K562 (cell line): ENCODE results near the gene CACNA1C. TPM values are rescaled to one million over a fixed set of nuclear protein-coding genes. Genes with fewer than 3 reads are reported as not detected.

Experiments used
- ETV5 ChIP-seq: sonication (generic); formaldehyde crosslinking; IDR thresholded peaks from 2 replicates; pipeline ENCODE4 v1.4.0; 2020; ENCODE audit warnings: low read depth, mild to moderate bottlenecking, missing genetic modification reagents
- EWSR1 ChIP-seq: fragments of 450-650 bp; IDR thresholded peaks from 2 replicates; pipeline ENCODE4 v1.6.1; 2018; ENCODE audit warnings: borderline replicate concordance, mild to moderate bottlenecking, low read depth, moderate library complexity; ENCODE audit not compliant: partially characterized antibody
- MEF2A ChIP-seq: IDR thresholded peaks from 2 replicates; pipeline ENCODE4 v1.6.1; 2011; ENCODE audit warnings: low read depth, mild to moderate bottlenecking, low read length, moderate library complexity; ENCODE audit not compliant: control insufficient read depth
- OTX1 ChIP-seq: fragments of 450-650 bp; formaldehyde crosslinking; IDR thresholded peaks from 2 replicates; pipeline ENCODE4 v1.4.0; 2022; ENCODE audit warnings: mild to moderate bottlenecking
- RBM39 ChIP-seq: fragments of 200-400 bp; formaldehyde crosslinking; optimal IDR thresholded peaks from 2 replicates; pipeline ENCODE3; 2018; ENCODE audit warnings: low read depth, low read length
- RHOXF2B ChIP-seq: fragments of 250-450 bp; sonication (Bioruptor Pico); conservative IDR thresholded peaks from 2 replicates; pipeline ENCODE4 v1.5.1; 2021
- ZNF347 ChIP-seq: fragments of 450-650 bp; formaldehyde crosslinking; IDR thresholded peaks from 2 replicates; pipeline ENCODE4 v1.4.0; 2020; ENCODE audit warnings: low read depth, mild to moderate bottlenecking, moderate library complexity
- polyA plus RNA-seq, 8 experiments: library from polyadenylated mRNA; depleted of rRNA in 4 of 8; stranded (reverse) in 5 of 8; unstranded in 3 of 8; fragments of >200 nt; fragmentation: Nextera tagmentation in 2 of 8; fragmentation: Illumina TruSeq in 1 of 8; extraction: Ambion mirVana in 2 of 8; extraction: Trizol in 1 of 8; gene quantifications; 2 replicates each; pipeline versions ENCODE4 v1.2.1 to v1.2.3, GENCODE V29; 2011 to 2014; ENCODE audit warnings: inconsistent platforms in 1 of 8, missing spikeins in 1 of 8
- total RNA-seq, 7 experiments: library from RNA; depleted of rRNA in 6 of 7; stranded (reverse); fragments of >200 nt in 6 of 7; fragmentation: Illumina TruSeq in 2 of 7; extraction: Trizol in 2 of 7; gene quantifications; 2 replicates each; pipeline versions ENCODE4 v1.2.1 to v1.2.3, GENCODE V29; 2011 to 2021; ENCODE audit warnings: low replicate concordance in 1 of 7
- TF ChIP-seq, protein P1 (sequence below): sonication (generic); formaldehyde crosslinking; IDR thresholded peaks from 2 replicates; pipeline ENCODE4 v1.5.0; 2020; ENCODE audit warnings: missing genetic modification reagents
- TF ChIP-seq, protein P2 (sequence below): fragments of 250-450 bp; sonication (Bioruptor Pico); IDR thresholded peaks from 2 replicates; pipeline ENCODE4 v1.8.0; 2021; ENCODE audit warnings: moderate library complexity, mild to moderate bottlenecking, inconsistent platforms
- TF ChIP-seq, protein P3 (sequence below): fragments of 250-450 bp; sonication (Bioruptor Pico); IDR thresholded peaks from 2 replicates; pipeline ENCODE4 v1.8.0; 2021; ENCODE audit warnings: borderline replicate concordance, mild to moderate bottlenecking, moderate library complexity; ENCODE audit not compliant: poor library complexity, severe bottlenecking
- TF ChIP-seq, protein P4 (sequence below), 3 experiments: fragments of 200-800 bp in 1 of 3; fragments of 250-450 bp in 1 of 3; fragments of 450-650 bp in 1 of 3; sonication (Bioruptor Pico) in 1 of 3; sonication (Bioruptor generic) in 1 of 3; formaldehyde crosslinking in 1 of 3; IDR thresholded peaks; 2 replicates each; pipeline versions ENCODE4 v1.6.1 to v1.8.0; 2016 to 2022; ENCODE audit warnings: mild to moderate bottlenecking in 2 of 3, missing genetic modification characterization in 2 of 3, missing compliant biosample characterization in 1 of 3, moderate library complexity in 1 of 3
- TF ChIP-seq, protein P5 (sequence below): fragments of 450-650 bp; formaldehyde crosslinking; IDR thresholded peaks from 2 replicates; pipeline ENCODE4 v1.4.0; 2020; ENCODE audit warnings: mild to moderate bottlenecking
- TF ChIP-seq, protein P6 (sequence below): sonication (generic); formaldehyde crosslinking; IDR thresholded peaks from 2 replicates; pipeline ENCODE4 v1.8.1; 2022; ENCODE audit warnings: missing genetic modification reagents

CACNA1C gene
- total and polyA plus RNA-seq, 9 of the 15 experiments (the other 6 are each of a cell fraction or from before 2014, with no cell fraction given), result not detected

DNA sequence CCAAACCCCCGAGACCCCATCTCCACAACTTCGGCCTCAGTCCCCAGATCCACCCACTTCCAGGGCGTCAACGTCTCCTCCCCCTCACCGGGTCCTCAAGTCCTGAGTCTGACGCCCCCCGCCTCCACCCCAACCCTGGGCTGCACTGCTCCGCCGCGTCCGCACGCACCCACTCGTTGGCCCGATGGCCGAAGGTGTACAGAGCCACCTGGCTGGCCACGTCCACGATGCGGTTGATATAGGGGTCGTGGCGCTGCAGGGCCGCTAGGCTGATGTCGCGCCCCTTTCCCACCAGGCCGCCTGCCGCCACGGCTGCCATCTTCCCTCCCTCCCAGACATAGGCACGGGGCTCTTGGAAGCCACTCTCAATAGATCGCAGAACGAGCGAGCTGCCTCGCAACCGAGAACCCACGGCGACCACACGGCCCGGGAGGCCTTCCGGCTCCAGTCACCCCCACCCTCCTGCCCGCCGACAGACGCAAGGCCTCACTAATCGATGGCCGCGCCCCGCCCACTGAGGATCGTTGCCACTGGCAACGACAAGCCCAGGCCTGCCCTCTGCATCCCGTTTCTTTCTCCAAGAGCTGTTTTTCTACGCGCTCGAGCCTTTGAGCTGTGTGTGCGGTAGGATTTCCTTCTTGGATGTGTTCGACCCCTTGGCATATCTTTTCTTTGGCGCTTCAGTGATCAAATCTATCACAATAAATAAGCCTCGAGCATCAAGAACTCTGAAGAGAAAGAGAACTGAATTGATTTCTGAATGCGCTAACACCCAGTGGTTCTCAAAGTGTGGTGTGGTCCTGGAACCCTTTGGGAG, 48.5 kb upstream of the CACNA1C start, which contains the start of gene DCP1B (continued):
- TF ChIP-seq, protein P1, sequence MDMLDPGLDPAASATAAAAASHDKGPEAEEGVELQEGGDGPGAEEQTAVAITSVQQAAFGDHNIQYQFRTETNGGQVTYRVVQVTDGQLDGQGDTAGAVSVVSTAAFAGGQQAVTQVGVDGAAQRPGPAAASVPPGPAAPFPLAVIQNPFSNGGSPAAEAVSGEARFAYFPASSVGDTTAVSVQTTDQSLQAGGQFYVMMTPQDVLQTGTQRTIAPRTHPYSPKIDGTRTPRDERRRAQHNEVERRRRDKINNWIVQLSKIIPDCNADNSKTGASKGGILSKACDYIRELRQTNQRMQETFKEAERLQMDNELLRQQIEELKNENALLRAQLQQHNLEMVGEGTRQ (CRISPR knock-in tag), result no peak
- TF ChIP-seq, protein P2, sequence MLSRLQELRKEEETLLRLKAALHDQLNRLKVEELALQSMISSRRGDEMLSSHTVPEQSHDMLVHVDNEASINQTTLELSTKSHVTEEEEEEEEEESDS, result no peak
- TF ChIP-seq ETV5, result peak; percentile 87
- TF ChIP-seq, protein P3, sequence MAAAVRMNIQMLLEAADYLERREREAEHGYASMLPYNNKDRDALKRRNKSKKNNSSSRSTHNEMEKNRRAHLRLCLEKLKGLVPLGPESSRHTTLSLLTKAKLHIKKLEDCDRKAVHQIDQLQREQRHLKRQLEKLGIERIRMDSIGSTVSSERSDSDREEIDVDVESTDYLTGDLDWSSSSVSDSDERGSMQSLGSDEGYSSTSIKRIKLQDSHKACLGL (CRISPR knock-in tag), result no peak
- no peak for TF ChIP-seq ZNF347 (CRISPR knock-in tag)
- TF ChIP-seq EWSR1, result no peak
- no peak for TF ChIP-seq RBM39
- TF ChIP-seq, protein P4, sequence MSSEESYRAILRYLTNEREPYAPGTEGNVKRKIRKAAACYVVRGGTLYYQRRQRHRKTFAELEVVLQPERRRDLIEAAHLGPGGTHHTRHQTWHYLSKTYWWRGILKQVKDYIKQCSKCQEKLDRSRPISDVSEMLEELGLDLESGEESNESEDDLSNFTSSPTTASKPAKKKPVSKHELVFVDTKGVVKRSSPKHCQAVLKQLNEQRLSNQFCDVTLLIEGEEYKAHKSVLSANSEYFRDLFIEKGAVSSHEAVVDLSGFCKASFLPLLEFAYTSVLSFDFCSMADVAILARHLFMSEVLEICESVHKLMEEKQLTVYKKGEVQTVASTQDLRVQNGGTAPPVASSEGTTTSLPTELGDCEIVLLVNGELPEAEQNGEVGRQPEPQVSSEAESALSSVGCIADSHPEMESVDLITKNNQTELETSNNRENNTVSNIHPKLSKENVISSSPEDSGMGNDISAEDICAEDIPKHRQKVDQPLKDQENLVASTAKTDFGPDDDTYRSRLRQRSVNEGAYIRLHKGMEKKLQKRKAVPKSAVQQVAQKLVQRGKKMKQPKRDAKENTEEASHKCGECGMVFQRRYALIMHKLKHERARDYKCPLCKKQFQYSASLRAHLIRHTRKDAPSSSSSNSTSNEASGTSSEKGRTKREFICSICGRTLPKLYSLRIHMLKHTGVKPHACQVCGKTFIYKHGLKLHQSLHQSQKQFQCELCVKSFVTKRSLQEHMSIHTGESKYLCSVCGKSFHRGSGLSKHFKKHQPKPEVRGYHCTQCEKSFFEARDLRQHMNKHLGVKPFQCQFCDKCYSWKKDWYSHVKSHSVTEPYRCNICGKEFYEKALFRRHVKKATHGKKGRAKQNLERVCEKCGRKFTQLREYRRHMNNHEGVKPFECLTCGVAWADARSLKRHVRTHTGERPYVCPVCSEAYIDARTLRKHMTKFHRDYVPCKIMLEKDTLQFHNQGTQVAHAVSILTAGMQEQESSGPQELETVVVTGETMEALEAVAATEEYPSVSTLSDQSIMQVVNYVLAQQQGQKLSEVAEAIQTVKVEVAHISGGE (CRISPR knock-in tag; IDR thresholded peaks at IDR 0.05), result no peak
- TF ChIP-seq RHOXF2B, result no peak
- no peak for TF ChIP-seq OTX1 (CRISPR knock-in tag)
- TF ChIP-seq, protein P5, sequence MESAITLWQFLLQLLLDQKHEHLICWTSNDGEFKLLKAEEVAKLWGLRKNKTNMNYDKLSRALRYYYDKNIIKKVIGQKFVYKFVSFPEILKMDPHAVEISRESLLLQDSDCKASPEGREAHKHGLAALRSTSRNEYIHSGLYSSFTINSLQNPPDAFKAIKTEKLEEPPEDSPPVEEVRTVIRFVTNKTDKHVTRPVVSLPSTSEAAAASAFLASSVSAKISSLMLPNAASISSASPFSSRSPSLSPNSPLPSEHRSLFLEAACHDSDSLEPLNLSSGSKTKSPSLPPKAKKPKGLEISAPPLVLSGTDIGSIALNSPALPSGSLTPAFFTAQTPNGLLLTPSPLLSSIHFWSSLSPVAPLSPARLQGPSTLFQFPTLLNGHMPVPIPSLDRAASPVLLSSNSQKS, result no peak
- TF ChIP-seq, protein P6, sequence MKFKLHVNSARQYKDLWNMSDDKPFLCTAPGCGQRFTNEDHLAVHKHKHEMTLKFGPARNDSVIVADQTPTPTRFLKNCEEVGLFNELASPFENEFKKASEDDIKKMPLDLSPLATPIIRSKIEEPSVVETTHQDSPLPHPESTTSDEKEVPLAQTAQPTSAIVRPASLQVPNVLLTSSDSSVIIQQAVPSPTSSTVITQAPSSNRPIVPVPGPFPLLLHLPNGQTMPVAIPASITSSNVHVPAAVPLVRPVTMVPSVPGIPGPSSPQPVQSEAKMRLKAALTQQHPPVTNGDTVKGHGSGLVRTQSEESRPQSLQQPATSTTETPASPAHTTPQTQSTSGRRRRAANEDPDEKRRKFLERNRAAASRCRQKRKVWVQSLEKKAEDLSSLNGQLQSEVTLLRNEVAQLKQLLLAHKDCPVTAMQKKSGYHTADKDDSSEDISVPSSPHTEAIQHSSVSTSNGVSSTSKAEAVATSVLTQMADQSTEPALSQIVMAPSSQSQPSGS, result no peak
- TF ChIP-seq MEF2A, result no peak
